ENCODE measurements around the gene NTPCR.
"Not testable (repeated sequence)": the region's sequence is repeated elsewhere in the genome, so short reads cannot be mapped to it uniquely, and the experiment has no call there.

Gene NTPCR, protein sequence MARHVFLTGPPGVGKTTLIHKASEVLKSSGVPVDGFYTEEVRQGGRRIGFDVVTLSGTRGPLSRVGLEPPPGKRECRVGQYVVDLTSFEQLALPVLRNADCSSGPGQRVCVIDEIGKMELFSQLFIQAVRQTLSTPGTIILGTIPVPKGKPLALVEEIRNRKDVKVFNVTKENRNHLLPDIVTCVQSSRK

DNA sequence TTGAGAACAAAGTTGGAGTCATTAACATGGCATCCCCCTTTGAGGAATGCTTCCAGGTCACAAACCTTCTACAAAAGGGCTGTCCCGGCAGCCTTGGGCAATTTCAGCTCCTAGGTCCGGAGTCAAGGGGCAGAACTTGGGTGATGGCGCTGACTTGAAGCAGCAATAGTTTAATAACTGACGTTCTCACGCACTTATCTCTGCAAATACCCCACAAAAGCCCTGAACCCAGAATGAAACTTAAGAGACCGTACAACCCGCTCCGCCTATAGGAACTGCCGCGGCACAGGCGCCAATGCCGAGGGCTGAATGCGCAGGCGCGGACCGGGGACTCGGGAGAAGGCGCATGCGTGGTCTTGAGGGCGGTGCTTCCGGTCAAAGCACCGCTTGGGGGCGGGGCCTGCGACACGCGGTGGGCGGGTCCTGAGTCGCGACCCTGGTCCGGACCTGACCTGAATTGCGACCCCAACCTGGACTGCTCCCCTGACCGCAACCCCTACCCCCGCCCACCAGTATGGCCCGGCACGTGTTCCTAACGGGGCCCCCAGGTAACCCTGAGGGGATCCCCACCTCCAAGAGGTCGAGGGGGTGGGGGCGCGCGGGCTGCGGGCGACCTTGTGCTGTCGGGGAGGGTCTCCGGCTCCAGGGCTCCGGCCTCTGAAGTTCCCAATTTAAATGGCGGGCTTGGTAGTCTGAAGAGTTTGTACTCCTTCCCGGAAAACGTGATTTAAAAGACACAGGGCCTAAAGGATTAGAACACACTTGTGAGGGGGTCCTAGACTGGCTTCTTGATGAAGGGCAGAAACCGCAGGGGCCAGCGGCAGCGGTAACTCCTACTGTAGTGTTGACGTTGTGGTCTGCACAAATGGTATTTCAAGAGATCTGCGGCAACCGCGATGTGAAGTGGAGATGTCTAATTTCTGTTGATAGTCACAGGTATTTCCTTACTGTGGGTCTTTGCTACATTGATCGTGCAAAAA, at the start of gene NTPCR:
Gene NTPCR (plus strand): TSS at position 415 of the 980 bp plus-strand sequence. CDS start 100 bp downstream, at position 515.
- peak; percentile 90 for DNase-seq

DNA sequence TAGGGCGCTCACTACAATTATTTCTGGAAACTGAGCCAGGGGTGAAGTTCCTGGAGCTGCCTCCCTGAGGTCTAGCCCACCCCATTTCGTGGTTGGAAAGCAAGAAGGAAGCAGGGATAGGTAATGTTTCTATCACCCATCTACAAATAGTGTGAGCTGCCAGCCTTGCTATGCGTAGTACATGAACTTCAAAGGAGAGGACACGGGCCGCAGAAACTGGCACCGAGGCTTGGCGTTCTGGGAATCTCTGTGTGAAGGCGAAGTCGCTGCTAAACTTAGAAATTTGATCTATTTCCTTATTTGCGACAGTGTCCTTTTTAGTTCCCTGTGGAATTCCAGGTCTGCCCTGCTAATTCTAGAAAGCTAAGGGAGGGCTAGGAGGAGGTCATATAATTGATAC, 49.6 kb upstream of the NTPCR start:
- DNase-seq, result no peak

DNA sequence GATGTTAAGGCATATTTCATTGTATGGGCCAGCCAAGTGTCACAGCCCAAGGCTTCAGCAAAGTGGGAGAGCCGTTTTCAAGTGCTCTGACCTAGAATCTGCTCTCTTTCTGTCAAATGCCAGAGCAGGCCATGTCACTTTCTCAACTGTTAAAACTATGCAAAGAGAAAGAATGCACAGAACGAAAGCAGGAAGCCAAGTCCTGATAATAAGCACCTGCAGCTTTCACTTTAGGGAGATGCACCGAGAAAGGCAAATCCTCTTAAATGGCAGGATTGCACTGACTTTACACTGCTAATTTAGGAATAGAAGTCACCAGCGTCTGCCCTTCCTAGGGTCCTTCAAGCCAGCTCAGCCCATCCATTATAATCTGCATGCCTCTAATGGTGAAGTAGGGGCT, 49.2 kb upstream of the NTPCR start:
- DNase-seq, result no peak

DNA sequence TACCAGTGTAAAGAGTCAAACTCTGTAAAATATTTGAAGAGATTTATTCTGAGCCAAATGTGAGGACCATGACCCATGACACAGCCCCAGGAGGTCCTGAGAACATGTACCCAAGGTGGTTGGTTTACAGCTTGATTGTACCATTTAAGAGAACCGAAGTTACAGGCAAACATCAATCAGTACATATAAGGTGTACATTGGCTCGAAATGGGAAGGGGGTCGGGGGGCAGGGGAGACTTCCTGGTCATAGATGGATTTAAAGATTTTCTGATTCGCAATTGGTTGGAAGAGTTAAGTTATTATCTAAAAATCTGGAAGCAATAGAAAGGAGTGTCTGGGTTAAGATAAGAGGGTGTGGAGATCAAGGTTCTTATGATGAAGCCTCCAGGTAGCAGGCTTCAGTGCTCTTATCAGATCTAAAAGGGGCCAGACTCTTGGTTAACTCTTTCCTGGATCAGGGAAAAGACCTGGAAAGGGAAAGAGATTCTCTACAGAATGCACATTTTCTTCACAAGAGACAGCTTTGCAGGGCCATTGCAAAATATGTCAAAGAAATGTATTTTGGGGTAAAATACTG, 47.5 kb upstream of the NTPCR start:
- no peak for DNase-seq

DNA sequence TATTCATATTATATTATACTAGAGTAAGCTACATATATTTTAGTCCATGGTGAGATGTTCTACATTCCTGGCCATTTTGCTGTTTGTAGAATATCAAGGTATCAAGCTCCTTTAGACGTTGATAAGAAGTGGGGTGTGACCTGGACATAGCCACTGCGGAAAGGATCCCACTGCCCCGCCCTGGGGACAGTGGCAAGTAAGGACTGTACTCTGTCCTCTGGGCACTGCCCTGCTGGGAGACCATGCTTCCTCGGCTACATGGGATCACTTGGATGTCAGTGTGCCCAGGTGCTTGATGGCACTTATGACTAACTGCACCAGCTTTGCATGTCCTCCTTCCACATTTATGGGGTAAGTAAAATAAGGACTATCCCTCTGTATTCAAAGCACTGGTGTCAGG, 46.3 kb upstream of the NTPCR start:
- DNase-seq, result no peak

DNA sequence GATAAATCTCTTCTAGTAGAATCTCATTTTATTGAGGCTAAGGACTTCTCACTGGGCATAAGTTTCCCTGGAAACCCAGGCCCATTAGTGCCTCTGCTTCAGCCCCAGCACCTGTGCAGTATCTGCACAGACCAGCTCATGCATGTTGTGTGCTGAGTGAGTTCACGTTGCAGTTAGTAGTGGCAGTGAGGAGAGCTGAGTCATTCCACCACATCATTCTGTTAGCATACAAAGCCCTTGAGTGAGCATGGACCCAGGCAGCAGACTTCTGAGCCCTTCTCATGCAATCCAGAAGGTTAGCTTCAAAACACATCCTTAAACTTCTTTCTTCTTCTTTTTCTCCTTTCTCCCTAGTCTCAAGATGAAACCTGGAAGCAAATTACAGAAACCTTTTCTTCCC, 45.8 kb upstream of the NTPCR start:
- no peak for DNase-seq

DNA sequence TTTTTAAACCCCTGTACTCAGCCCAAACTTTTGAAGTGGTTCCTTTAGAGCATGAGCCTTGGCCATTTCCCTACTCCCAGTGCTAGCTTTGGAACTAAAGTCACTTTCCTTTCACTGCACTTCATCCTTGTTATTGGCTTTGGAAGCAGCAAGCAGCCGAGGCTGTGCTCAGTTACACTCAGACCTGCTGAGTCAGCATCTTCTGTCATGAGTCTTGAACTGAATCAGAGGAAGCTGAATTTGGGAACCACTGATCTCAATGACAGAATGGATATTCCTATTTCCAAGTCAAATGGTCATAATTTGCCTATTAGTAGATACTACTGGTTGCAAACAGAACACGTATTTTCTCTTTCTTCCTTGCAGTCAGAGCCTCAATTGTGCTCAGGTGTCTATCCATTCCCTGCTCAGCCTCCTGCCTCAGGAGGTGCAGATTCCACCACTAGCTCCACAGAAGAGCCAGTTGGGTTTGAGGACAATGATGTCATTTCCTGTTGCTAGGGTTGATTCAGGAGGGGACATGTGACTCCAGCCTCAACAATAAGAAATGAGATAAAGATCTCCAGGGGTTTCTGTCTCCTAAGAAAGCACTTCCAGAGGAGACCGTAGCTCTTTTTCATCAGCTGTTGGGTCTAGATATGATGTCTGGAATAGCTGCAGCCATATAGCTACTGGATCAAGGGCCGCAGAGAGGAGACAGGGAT, 44.9 kb upstream of the NTPCR start:
- no peak for DNase-seq

DNA sequence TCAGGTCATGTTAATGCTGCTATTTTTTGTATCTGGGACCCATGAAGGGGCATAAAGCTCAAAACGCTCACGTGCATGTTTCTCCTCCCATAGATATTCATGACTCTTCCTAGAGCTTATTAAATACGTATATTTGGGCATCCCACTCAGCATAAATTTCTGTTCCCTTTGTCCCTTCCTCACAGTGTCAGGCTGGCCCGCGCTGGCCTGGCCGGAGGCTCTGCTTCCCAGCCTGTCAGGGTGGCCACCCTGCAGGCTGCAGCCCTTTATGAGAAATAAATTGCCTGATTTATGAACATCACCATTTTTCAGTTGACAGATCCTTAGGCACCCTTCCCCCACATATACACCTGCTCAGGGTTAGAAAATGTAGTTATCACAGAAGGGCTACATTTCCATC, 44.0 kb upstream of the NTPCR start:
- DNase-seq, result no peak

DNA sequence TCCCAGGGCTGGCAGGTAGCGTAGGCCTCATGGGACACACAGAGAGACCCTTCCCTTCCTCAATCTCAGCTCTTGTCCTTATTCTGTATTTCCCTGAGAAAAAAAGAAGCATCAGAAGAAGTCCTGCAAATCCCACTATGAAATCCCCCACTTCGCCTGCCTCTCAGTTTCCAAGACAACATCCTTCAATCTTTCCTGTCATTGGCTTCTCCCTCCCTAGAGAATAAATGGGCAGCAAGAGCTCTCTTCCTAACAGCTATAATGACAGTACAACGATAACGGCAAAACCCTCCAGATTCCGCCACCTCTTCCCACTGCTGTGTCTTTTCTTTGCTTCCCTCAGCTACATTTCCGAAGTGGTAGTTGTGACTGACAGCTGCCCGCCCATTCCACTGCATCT, 41.6 kb upstream of the NTPCR start:
- no peak for DNase-seq

DNA sequence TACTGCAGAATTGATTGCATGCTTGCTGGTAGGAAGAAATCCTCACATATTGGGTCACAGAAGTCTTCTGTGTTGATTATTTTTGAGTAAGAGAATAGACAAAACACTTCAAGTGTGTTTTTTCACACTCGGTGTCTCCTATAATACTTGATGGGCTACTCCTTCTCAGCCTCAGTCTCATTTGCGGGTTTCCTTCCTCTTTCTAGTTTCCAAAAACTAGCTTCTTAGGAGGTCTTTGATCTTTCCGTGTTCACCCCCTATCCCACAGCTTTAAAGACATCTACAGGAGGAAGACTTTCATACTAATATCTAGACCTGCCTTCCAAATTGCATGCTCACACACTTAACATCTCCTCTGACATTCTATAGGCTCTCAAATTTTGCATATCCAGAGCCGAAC, 40.7 kb upstream of the NTPCR start:
- no peak for DNase-seq

DNA sequence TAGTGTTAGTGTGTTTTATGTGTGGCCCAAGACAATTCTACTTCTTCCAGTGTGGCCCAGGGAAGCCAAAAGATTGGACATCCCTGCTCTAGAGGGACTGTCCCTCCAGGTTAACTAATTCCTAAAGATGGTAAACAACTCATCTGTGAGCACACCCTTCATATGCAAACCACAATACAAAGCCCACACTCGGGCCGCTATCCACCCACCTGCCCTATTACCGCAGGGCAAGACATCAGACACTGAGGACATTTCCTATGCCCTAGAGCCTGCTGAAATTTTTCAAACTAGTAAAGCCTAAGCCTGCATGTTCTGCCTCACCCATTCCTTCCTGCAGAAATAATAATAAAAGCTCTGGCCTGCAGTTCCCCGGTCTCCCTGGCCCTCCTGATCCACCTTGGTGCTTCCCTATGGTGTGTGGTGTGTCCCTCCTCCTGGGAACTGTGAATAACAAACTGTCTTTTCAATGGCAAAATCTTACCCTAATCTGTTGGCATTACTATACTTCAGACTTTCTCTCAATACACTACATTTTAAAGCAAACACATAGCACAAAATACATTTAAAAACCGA, 39.3 kb upstream of the NTPCR start:
- DNase-seq, result no peak

DNA sequence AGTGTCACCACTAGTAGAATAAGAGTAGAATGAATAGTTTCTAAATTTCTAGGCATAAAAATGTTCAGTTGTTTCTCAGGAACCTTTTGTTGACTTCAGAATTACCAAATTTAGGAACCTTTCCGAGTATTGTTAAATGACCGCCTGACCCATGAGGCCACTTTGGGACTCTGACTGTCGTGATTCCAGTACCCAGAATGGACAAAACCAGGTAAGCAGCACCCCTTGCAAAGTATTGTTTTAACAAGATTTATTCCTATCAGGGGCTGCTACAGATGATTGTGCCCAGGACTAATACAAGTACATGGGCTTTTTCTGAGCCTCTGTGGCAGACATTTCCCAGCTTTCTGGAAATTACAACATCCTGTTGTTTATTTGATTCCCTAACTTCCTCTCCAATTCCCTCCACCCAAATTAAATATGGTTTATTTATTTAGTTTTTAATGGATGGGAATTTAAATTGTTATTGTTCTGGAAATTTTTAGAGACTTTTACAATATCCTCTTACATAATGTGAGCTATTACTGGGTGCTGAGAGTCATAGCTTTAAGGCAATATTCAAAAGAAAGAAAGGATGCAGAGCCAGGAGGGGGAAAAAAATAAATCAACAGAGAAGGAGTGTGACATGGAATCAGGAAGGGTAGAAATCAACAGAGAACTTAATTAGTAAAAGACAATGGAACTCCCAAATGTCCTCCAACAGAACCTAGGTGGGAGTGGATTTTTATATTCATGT, 37.4 kb upstream of the NTPCR start:
- no peak for DNase-seq

DNA sequence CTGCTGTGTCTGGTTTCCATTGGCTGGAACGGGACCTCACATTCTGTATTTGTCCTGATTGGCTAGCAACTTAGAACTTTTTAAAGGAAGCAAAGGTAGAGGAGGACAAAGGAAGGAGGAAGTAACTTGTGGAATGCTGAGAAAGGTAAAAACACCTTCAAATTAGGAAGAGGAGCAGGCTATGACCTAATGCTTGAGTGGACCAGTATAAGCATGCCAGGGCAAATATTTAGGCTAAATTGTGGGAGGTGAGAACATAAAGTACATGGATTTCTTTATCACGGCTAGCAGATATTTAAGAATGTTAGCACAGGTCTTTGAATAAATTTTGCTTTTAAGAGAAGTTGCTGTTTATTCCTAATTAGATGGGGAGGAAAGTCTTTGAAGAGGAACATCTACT, 36.1 kb upstream of the NTPCR start:
- not testable (repeated sequence) for DNase-seq

DNA sequence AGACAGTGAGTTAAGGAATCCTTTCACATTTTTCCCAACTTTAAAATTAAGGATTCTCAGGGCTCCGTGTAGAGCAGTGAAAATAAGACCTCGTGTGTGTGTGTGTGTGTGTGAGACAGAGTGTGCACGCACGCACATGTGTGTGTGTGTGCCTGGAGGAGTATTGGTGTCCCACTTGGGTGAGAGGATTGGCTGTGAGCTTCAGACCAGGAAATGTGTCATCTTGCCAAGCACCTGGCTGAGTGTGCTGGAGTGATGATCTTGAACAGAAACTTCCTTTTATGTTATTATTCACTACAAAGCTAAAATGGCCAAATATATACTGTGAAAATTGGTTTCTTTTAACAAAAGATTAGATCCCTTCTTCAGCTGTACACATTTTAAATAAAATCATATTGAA, 35.2 kb upstream of the NTPCR start:
- no peak for DNase-seq

DNA sequence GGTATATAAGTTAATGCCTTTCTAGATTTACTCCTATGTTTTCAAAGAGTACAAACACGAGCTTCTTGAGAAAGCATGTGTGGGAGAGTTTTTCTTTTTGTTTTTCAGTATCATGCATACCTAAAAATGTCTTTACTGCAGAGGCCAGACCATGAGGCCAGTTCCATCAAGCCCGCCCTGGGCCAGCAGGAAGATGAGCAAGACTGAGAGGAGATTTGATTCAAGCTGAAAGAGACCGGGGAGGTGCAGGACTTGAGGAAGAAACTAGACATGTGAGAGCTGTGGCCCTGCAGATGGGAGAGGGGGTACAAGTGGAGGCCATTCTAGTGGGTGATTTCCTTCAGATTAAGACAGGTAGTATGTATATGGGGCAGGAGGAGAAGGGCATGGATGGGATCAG, 33.4 kb upstream of the NTPCR start:
- DNase-seq, result no peak

DNA sequence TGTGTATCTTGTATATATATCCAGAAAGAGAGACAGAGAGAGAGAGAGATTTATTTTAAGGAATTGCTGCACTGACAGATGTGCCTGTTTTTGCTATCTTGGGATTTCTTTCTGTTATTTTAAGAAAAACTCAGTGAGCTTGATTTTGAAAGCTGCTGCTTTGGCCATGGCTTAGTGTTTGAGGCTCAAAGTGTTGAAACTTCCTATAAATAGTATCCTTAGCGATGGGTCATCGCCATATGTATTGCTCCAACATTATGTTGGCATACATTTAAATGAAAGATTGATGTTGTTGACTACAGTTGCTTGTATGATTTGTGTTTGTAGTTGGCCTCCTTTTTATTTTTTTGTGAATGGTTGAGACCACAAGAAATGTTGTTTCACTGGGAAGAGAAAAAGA, 29.0 kb upstream of the NTPCR start:
- no peak for DNase-seq

DNA sequence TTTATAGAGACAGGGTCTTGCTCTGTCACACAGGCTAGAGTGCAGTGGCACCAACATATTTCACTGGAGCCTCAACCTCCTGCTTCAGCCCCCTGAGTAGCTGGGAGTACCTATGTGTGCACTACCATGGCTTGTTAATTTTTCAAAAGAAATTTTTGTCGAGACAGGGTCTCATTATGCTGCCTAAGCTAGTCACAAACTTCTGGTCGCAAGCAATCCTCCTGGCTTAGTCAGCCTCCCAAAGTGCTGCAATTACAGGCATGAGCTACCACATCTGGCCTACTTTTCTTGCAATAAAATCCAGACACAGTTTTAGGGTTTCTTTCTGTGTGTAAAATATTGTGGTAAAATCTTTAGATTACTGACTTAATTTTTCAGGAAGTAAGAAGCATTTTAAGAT, 27.9 kb upstream of the NTPCR start:
- DNase-seq, result no peak

DNA sequence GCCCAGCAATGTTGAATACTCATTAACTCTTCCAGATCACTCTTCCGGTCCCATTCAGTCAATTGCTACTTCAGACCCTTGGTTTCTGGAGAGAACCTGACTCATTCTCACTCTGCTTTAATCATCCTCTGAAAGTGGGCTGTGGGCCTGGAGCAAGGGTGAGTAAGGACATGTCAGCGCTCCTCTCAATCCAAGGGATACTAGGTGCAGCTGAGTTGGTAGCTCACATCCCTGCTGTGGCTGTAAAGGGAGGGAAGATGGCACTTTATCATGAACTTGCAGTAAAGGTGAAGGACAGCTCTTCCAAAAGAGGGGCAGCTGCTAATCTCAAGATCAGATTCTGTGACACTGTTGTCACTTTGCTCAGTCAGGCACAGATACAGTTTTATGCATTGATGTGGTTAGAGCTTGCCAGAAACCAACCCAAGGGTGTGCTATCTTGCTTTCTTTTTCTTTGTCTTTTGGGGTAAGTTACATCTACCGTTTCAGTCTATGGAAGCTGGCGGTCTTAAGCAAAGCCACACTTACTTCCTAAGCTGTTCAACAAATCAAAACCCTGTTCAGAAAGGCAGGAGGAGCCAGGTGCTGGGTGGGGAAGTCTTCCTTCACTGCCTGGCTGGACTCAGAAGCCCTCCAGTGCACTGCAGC, 26.5 kb upstream of the NTPCR start:
- no peak for DNase-seq

DNA sequence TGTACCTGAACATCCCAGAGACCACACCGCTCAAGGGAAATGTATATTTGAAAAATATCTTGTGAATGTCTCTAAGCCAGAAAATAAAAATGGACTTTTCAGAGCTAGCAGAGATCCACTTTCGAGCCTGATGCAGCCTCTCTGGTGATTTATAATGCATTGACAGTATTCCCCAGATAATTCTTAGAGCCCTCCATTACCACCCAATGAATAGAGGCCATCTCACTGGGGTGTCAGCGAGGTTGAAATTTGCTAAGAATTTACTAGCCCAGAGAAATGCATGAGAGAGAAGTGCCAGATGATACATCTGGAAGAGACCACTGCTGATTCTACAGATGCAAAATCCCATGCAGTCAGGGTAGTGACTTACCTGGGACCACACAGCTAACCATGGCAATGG, 25.5 kb upstream of the NTPCR start:
- DNase-seq, result no peak

DNA sequence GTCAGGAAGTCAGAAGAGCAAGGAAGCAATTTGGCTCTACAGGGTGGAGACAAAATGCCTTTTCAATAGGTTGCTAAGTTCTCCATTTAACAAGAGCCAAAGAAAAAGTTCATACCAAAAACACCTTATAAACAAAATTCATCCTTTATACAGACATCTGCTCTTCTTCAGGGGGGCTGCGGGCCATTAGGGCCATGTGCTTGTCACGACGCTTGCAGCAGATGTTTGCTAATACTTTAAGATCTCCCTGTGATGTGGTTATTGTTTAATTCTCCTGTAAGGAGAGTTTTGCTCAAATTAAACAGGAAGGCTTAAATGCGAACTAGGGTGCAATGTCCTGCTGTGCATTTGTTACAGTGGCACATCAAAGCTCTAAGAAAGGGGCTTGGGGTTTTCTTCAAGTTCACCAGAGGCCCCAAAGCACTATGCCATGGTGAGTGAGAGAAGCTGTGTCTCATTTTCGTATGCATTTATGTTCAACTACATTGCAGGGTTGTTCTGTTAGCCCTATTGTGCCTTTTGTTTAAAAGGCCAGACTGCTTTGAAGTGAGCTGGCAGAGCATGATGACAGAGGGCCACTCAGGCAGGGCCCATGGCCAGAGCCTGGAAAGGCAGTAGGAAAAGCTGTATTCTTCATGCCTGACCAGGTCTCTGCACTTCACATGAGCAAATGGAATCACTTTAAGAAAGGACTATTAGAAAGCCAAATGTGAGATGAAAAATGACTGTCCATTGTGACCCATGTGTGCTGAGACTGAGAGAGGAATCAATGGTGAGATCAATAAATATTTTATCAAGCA, 24.8 kb upstream of the NTPCR start:
- no peak for DNase-seq

DNA sequence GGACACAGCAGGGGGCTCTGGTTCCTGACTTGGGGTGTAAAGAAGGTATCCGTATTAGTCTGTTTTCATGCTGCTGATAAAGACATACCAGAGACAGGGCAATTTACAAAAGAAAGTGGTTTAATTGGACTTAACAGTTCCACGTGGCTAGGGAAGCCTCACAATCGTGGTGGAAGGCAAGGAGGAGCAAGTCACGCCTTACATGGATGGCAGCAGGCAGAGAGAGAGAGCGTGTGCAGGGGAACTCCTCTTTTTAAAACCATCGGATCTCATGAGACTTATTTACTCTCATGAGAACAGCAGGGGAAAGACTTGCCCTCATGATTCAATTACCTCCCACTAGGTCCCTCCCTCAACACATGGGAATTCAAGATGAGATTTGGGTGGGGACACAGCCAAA, 23.2 kb upstream of the NTPCR start:
- DNase-seq, result not testable (repeated sequence)

All from NCI-H510A (cell line).